CD4-positive, alpha-beta memory T cell (primary cell): ENCODE measurements around the gene GOLGA8F. TPM values are rescaled to one million over a fixed set of nuclear protein-coding genes. Genes with fewer than 3 reads are reported as not detected.
"Not testable (repeated sequence)": the region's sequence is repeated elsewhere in the genome, so short reads cannot be mapped to it uniquely, and the experiment has no call there.

Experiments
- CTCF ChIA-PET: fragments of 350-600 bp; sonication (Branson Sonifier 250); formaldehyde crosslinking; loops from one replicate; lab custom pipeline; 2021; ENCODE audit warnings: inconsistent platforms; ENCODE audit not compliant: partially characterized antibody; lab: Charles Lee
- POLR2A ChIA-PET: fragments of 350-600 bp; sonication (Branson Sonifier 250); formaldehyde crosslinking; loops from one replicate; lab custom pipeline; 2021; ENCODE audit not compliant: partially characterized antibody; lab: Charles Lee
- DNase-seq, 5 donors: peaks; one replicate each; pipeline versions ENCODE4 v3.0.0 to v3.0.0-alpha.2; 2020 to 2022; ENCODE audit warnings: mixed read lengths in 1 of 5
- H3K27ac ChIP-seq: one replicate; pipeline ENCODE4 v1.7.0; 2013; ENCODE audit warnings: low read depth, low read length
- H3K27me3 ChIP-seq: 2 replicates; pipeline ENCODE4 v1.7.0; 2013; ENCODE audit warnings: mild to moderate bottlenecking, low read length, moderate library complexity; ENCODE audit not compliant: insufficient read depth
- H3K36me3 ChIP-seq: 2 replicates; pipeline ENCODE4 v1.7.0; 2013; ENCODE audit warnings: mild to moderate bottlenecking, low read length, moderate library complexity; ENCODE audit not compliant: insufficient read depth
- H3K4me1 ChIP-seq: 2 replicates; pipeline ENCODE4 v1.7.0; 2013; ENCODE audit warnings: mild to moderate bottlenecking, low read length, moderate library complexity; ENCODE audit not compliant: insufficient read depth
- H3K4me3 ChIP-seq, 2 donors: one replicate each; pipeline ENCODE4 v1.7.0; 2013; ENCODE audit warnings: low read length in 2 of 2, mild to moderate bottlenecking in 1 of 2
- H3K9me3 ChIP-seq, 2 donors: one replicate each; pipeline ENCODE4 v1.7.0; 2013; ENCODE audit warnings: low read length in 2 of 2, control low read depth in 1 of 2; ENCODE audit not compliant: control insufficient read depth in 1 of 2
- H3K27ac Mint-ChIP-seq, 7 donors: one replicate each; pipeline ENCODE4 v1.8.0; 2020 to 2021; ENCODE audit warnings: mixed read lengths in 7 of 7, mild to moderate bottlenecking in 6 of 7, inconsistent platforms in 3 of 7, moderate library complexity in 3 of 7
- H3K27me3 Mint-ChIP-seq, 2 donors: one replicate each; pipeline ENCODE4 v1.8.0; 2020 to 2021; ENCODE audit warnings: mixed read lengths in 2 of 2
- H3K36me3 Mint-ChIP-seq, 2 donors: one replicate each; pipeline ENCODE4 v1.8.0; 2020 to 2021; ENCODE audit warnings: mixed read lengths in 2 of 2, inconsistent platforms in 1 of 2, mild to moderate bottlenecking in 1 of 2
- H3K4me1 Mint-ChIP-seq, 4 donors: one replicate each; pipeline ENCODE4 v1.8.0; 2020 to 2021; ENCODE audit warnings: mixed read lengths in 4 of 4, mild to moderate bottlenecking in 1 of 4
- H3K4me3 Mint-ChIP-seq, 8 donors: one replicate each; pipeline ENCODE4 v1.8.0; 2020 to 2021; ENCODE audit warnings: mixed read lengths in 8 of 8, mild to moderate bottlenecking in 7 of 8, moderate library complexity in 6 of 8, inconsistent platforms in 3 of 8
- H3K9me3 Mint-ChIP-seq, 8 donors: one replicate each; pipeline ENCODE4 v1.8.0; 2020 to 2021; ENCODE audit warnings: mixed read lengths in 8 of 8, mild to moderate bottlenecking in 5 of 8, inconsistent platforms in 3 of 8, moderate library complexity in 1 of 8
- intact Hi-C: fragments of 100-400 bp; cut with micrococcal nuclease; formaldehyde crosslinking; loops from one replicate; pipeline ENCODE4 v1.15.1; 2023
- polyA plus RNA-seq, 2 donors: library from polyadenylated mRNA; unstranded; fragments of 300-500 nt; fragmentation: Illumina TruSeq; gene quantifications; one replicate each; pipeline ENCODE4 v1.2.3, GENCODE V29; 2021
- total RNA-seq, 2 experiments: library from RNA; stranded (reverse); gene quantifications; one replicate each; pipeline ENCODE4 v1.2.3, GENCODE V29; 2021

The GOLGA8F gene, protein sequence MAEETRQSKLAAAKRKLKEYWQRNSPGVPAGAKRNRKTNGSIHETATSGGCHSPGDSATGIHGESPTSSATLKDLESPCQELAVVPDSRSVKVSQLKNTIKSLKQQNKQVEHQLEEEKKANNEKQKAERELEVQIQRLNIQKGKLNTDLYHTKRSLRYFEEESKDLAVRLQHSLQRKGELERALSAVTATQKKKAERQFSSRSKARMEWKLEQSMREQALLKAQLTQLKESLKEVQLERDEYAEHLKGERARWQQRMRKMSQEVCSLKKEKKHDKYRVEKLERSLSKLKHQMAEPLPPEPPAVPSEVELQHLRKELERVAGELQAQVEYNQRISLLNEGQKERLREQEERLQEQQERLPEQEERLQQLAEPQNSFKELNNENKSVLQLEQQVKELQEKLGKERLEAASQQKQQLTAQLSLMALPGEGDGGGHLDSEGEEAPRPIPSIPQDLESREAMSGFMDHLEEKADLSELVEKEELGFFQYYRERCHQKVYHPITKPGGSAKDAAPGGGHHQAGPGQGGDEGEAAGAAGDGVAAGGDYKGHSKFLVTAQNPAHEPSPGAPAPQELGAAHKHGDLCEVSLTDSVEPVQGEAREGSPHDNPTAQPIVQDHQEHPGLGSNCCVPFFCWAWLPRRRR
- total RNA-seq (not detected), polyA plus RNA-seq (not detected)

DNA sequence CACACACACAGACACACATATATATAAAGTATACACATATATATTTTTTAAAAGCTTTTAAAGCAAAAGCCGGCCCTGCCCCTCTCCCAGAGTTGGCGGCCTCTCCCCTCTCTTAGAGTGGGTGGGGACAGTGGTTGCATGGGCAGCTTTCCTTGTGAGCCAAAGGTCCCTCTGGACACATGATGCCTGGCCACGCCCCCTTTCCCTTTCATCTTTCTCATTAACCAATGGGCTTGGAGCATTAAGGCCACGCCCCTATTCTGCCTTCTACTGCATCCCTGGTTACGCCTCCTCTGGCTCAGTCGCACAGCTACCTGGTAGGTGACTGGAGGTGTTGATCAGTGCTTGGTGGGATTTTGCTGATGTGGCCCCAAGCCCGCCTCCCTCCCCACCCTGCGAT lies at the start of gene GOLGA8F:
TSS of gene GOLGA8F (plus strand) at position 301 of the 400 bp plus-strand sequence. CDS start at position 399, 98 bp downstream.
- intact Hi-C loops, DNase-seq, H3K4me1 Mint-ChIP-seq, H3K36me3 Mint-ChIP-seq, H3K27me3 ChIP-seq, H3K27ac Mint-ChIP-seq, CTCF ChIA-PET, H3K4me1 ChIP-seq, H3K4me3 Mint-ChIP-seq, H3K27ac ChIP-seq, H3K9me3 ChIP-seq, H3K4me3 ChIP-seq, H3K27me3 Mint-ChIP-seq, H3K9me3 Mint-ChIP-seq, H3K36me3 ChIP-seq, POLR2A ChIA-PET: not testable (repeated sequence)

DNA sequence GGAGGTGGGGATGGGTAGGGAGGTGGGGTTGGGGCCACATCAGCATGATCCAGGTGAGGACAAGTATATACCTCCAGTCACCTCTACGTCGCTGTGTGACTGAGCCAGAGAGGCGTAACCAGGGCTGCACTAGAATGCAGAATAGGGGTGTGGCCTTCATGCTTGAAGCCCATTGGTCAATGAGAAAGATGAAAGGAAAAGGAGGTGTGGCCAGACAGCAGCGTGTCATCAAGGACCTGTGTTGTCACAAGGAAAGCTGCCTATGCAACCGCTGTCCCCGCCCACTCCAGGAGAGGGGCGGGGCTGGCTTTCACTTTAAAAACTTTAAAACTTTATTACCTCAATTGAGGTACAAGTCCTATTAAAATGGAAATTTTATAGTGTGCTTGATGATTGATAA lies 20.5 kb upstream of the GOLGA8F start, which contains the start of gene GOLGA6L24:
TSS of gene GOLGA6L24 (minus strand) at position 101 of the 400 bp plus-strand sequence. CDS start at position 40, 61 bp downstream.
- H3K27ac Mint-ChIP-seq, H3K27ac ChIP-seq, H3K36me3 Mint-ChIP-seq, H3K27me3 Mint-ChIP-seq, H3K4me3 ChIP-seq, H3K27me3 ChIP-seq, intact Hi-C loops, H3K9me3 Mint-ChIP-seq, H3K36me3 ChIP-seq, CTCF ChIA-PET, DNase-seq, H3K4me1 Mint-ChIP-seq, H3K9me3 ChIP-seq, POLR2A ChIA-PET, H3K4me1 ChIP-seq, H3K4me3 Mint-ChIP-seq: not testable (repeated sequence)

DNA sequence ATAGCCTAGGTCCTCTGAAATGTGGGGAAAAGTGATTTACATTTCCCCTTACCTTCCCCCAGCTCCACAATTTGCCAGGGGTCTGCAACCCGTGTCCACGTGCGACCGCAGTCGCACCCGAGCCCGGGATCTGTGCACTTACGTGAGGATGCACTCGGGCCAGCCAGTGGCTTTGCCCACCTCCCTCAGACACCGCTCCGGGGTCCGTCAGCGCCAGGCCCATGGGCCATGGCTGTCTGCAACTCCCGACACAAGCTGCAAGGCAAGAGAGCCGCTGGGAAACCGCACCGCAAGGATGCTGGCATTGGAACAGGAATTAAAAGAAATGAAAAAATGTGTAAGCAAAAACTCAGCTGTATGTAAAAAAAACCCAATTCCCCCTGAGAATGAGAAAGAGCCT lies 13.0 kb upstream of the GOLGA8F start:
- H3K27me3 ChIP-seq, H3K36me3 Mint-ChIP-seq, H3K4me3 ChIP-seq, POLR2A ChIA-PET, H3K27ac ChIP-seq, H3K27ac Mint-ChIP-seq, H3K36me3 ChIP-seq, H3K9me3 Mint-ChIP-seq, intact Hi-C loops, H3K9me3 ChIP-seq, H3K4me3 Mint-ChIP-seq, H3K4me1 ChIP-seq, H3K4me1 Mint-ChIP-seq, CTCF ChIA-PET, H3K27me3 Mint-ChIP-seq: not testable (repeated sequence)
- DNase-seq: peak in 1 of 5 donors; percentile 13

DNA sequence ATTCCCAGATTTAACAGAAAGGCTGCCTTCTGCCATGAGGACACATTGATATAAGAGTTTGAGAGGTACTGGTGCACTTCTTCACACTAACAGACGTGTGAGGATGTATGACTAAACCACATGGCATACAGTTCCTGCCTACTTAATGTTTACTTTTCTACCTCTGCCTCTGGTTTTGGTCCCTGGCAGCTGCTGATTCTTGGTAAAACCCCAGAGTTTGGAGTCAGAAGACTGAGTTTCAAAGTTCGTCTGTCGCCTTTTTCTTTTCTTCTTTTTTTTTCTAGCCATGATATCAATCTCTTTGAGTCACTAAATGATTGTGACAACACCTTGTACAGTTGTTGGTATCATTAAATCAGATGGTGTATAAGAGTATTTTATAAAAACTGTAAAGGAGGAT lies 1.6 kb downstream of the GOLGA8F start:
- H3K27ac Mint-ChIP-seq, H3K4me1 ChIP-seq, H3K36me3 ChIP-seq, H3K27me3 ChIP-seq, H3K27me3 Mint-ChIP-seq, H3K9me3 Mint-ChIP-seq, H3K9me3 ChIP-seq, H3K36me3 Mint-ChIP-seq, CTCF ChIA-PET, POLR2A ChIA-PET, DNase-seq, H3K4me3 ChIP-seq, H3K4me1 Mint-ChIP-seq, intact Hi-C loops, H3K27ac ChIP-seq, H3K4me3 Mint-ChIP-seq: not testable (repeated sequence)

DNA sequence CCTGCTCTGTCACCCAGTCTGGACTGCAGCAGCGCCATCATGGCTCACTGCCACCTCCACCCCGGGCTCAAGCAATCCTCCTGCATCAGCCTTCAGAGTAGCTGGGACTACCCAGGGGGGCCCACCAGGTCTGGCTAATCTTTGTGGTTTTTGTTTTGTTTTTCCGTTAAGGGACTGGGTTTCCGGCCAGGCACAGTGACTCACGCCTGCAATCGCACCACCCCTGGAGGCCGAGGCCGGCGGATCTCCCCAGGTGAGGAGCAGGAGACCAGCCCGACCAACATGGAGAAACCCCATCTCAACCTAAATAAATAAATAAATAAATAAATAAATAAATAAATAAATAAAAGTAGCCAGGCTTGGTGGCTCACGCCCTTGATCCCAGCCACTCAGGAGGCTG lies 17.6 kb downstream of the GOLGA8F start:
- H3K9me3 ChIP-seq, H3K27ac ChIP-seq, POLR2A ChIA-PET, H3K36me3 ChIP-seq, H3K4me3 Mint-ChIP-seq, H3K9me3 Mint-ChIP-seq, H3K27ac Mint-ChIP-seq, H3K4me3 ChIP-seq, H3K27me3 ChIP-seq, H3K36me3 Mint-ChIP-seq, CTCF ChIA-PET, H3K4me1 Mint-ChIP-seq, H3K4me1 ChIP-seq, DNase-seq, H3K27me3 Mint-ChIP-seq, intact Hi-C loops: not testable (repeated sequence)

DNA sequence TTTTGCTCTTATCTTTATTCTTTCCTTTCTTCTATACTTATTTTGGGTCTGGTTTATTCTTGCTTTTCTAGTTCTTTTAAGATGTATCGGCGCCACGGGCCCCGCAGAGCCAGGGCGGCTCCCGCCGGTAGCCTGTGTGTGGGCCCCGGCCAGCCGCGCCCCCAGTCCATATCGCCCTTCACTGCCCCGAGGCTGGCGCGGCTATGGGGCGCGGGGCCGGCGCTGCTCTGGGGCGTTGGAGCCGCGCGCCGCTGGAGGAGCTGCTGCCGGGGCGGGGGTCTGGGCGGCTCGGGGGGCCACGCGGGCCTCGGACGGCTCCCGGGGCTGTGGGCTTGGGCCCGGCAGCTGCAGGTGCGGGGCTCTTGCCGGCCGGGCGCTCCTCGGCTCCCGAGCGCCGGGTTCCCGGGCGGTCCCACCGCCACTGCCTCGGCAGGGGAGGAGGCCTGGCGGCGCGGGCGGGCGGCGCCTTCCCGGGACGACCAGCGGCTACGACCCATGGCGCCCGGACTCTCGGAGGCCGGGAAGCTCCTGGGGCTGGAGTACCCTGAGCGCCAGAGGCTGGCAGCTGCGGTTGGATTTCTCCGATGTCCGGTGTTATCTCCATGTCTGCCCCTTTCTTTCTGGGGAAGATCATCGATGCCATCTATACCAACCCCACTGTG lies 24.4 kb downstream of the GOLGA8F start:
- H3K27ac ChIP-seq, CTCF ChIA-PET, H3K4me3 Mint-ChIP-seq, POLR2A ChIA-PET, H3K4me1 Mint-ChIP-seq, H3K36me3 ChIP-seq, H3K9me3 ChIP-seq, H3K4me1 ChIP-seq, H3K27me3 Mint-ChIP-seq, H3K9me3 Mint-ChIP-seq, H3K27ac Mint-ChIP-seq, intact Hi-C loops, H3K27me3 ChIP-seq, H3K4me3 ChIP-seq, DNase-seq, H3K36me3 Mint-ChIP-seq: not testable (repeated sequence)

DNA sequence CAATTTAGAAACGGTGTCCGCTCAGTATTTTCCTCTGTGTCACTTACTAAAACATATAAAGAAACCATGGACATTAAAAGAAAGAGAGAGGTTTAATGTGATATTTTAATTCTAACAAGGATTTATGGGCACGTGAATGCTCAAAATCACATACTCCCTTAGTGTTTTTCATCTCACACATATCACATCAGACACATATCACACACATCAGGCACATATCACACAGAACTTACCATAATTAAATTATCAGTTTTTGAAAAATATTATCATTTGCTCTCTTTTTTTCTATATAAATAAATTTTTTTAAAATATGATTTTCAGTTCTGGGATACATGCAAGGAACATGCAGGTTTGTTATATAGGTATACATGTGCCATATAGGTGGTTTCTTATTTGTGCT lies 42.0 kb downstream of the GOLGA8F start:
- H3K36me3 ChIP-seq, DNase-seq, POLR2A ChIA-PET, H3K9me3 Mint-ChIP-seq, H3K4me1 ChIP-seq, H3K27me3 Mint-ChIP-seq, H3K27ac ChIP-seq, H3K4me3 Mint-ChIP-seq, H3K4me1 Mint-ChIP-seq, CTCF ChIA-PET, H3K9me3 ChIP-seq, H3K36me3 Mint-ChIP-seq, intact Hi-C loops, H3K27me3 ChIP-seq, H3K27ac Mint-ChIP-seq, H3K4me3 ChIP-seq: not testable (repeated sequence)
